Activated T-cell treated with anti-CD3 and anti-CD28 coated beads for 48 hours (primary cell): ENCODE measurements around the gene SPIB.
"Not testable (repeated sequence)": the region's sequence is repeated elsewhere in the genome, so short reads cannot be mapped to it uniquely, and the experiment has no call there.

ENCODE experiments used
- DNase-seq: peaks from one replicate; pipeline ENCODE4 v3.0.0-alpha.2; 2020; ENCODE audit warnings: low read depth

SPIB gene

DNA sequence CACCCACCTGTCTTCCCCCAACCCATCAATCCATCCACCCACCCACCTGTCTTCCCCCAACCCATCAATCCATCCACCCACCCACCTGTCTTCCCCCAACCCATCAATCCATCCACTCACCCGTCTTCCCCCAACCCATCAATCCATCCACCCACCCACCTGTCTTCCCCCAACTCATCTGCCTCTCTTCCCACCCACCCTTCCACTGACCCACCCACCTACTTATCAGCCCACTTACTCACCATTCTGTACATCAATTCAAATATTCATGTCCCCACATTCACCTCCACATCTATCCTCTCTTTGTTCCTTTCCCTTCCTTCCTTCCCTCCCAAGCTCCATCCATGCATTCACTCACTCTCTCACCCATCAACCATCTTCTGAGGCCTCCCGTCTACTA, 20.4 kb downstream of the SPIB start:
- DNase-seq: not testable (repeated sequence)

DNA sequence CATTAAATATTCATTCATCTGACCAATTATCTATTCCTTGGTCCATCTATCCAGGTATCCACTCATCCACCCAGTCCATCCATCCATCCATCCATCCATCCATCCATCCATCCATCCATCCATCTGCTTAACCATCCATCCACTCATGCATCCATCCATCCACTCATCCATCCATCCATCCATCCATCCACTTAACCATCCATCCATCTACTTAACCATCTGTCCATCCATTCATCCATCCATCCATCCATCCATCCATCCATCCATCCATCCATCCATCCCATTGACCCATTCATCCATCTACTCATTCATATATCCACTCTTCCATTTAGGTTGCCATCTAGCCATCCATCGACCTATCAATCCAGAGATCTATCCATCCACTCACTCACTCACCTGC, 25.3 kb downstream of the SPIB start:
- DNase-seq: no peak

DNA sequence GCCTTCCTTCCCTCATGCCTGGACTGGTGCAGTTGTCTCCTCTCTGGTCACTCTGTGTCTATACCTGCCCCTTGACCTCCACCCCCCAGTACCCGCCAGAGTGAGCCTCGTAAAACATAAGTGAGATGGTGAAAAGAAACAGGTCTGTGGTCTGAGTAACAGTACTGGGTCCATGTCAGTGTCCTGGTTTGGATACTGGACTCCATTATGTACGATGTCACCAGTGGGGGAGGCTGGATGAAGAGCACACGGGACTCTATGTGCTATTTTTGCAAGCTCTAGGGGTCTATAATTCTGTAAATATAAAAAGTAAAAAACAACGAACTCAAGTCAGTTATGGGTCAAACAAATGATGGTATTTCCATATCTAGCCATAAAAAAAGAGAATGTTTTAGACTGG, 28.3 kb downstream of the SPIB start:
- DNase-seq: no peak

DNA sequence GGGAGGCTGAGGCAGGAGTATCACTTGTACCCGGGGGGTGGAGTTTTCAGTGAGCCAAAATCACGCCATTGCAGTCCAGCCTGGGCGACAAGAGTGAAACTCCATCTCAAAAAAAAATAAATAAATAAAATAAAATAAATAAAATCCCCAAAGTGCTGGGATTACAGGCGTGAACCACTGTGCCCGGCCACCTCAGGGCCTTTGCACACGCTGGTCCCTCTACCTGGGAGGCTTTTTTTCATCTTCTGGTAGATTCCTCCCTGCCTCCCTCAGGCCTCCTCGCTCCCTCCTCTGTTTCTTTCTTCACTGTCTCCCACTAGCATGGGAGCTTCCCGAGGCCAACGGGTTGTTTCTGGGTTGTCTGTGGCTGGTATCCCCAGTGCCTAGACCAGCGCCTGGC, 29.0 kb downstream of the SPIB start:
- no peak for DNase-seq

DNA sequence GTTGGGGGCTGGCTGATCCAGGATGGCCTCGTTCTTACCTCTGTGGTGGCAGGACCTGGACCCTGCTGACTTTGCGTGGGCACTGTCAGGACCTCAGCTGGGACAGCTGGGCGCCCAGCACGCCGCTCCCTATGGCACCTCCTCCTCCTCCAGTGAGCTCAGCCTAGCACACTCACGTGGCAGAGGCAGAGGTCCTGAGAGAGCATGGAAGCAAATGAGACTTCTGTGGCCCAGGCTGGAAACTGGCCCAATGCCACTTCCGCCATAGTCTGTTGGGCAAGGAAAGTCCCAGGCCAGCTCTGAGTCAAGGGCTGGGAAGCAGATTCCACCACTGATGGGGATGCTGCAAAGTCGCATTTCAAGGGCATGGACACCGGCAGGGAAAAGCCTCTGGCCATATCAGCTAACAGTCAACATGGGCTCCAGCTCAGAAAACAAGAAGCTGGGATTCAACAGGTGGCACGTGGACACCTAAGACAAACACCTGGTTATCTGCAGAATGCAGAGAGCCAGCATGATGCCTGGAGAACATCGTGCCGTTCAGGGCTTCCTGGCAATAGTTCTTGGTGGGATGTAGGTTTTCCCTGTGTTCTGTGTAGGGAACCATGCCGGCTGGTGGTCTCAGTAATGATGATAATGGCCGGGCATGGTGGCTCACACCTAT, 30.6 kb downstream of the SPIB start:
- no peak for DNase-seq

DNA sequence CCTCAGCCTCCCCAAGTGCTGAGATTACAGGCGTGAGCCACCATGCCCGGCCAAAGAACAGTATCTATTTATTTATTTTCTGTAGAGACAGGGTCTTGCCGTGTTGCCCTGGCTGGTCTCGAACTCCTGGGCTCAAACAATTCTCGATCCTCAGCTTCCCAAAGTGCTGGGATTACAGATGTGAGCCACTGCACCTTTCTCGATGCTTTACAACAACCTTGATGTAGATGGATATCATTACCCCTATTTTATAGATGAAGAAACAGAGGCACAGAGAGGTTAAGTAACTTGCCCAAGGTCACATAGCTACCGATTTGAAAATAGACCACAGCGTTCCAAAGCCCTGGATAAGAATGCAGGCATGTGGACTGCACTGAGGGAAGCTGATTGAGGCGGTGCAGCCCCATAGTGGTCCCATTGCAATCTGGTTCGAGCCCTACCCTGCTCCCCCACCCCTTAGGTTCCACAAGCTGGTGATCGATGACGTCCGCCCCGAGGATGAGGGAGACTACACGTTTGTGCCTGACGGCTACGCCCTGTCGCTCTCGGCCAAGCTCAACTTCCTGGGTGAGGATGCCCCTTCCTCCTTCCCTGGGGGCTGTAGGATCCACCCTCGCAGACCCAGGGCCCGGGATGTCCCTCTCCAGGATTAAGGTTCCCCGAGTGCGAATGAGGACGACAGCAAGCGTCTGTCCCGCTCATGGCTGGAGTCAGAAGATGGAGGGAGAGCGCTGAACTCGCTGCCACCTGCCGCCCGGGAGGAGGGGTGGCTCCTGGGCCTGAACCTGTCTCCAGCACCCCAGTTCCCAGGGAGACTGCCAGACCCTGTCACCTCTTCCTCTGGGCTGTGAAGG, 31.9 kb downstream of the SPIB start:
- DNase-seq: no peak

DNA sequence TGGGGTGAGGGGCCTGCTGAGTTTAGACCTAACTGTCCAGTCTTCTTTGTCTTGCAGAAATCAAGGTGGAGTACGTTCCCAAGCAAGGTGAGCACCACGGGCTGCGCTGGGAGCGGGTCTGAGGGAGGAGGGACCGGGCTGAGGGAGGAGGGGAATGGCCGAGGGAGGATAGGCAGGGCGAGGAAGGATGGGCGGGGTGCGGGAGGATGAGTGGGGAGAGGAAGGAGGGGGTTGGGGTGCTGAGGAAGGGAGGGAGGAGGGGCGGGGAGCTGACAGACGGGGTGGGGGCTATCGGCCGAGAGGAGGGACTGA, 32.4 kb downstream of the SPIB start:
- no peak for DNase-seq

DNA sequence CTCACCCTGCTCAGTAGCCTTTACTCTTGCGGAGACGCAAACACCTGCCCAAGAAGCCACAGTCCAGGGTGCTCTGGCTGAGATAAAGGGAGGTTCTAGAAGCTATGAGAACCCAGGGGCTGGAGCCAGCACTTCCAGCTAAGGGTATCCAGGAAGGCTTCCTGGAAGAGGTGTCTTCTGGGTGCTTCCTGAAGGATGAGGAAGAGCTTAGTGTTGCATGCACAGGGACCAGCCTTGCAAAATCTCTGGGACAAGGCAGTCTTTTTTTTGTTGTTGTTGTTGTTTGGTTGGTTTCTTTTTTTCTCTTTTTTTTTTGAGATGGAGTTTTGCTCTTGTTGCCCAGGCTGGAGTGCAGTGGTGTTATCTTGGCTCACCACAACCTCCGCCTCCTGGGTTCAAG, 34.5 kb downstream of the SPIB start:
- DNase-seq: no peak

DNA sequence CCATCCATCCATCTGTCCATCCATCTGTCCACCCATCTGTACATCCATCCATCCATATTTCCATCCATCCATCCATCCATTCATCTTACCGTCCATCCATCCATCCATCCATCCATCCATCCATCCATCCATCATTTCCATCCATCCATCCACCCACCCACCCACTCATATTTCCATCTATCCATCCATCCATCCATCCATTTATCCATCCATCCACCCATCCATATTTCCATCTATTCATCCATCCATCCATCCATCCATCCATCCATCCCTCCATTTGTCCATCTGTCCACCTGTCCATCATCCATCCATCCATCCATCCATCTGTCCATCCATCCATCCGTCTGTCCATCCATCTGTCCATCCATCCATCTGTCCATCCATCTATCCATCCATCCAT, 37.3 kb downstream of the SPIB start:
- DNase-seq: no peak

DNA sequence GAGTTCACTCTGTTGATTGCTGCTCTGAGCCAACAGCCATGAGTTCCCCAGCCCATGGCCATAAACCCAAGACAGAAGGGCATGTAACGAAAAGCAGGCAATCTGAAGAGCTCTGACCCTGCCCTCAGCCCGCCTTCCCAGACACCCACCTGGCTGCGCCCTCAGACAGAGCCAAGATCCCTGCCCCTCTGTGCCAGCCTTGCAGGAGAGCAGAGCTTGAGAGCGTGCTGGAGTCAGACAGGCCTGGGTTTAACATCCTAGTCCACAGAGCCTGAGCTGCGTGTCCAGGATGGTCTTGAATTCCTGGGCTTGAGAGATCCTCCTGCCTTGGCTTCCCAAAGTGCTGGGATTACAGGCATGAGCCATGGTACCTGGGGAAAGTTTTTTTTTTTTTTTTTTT, 38.6 kb downstream of the SPIB start:
- DNase-seq: no peak

DNA sequence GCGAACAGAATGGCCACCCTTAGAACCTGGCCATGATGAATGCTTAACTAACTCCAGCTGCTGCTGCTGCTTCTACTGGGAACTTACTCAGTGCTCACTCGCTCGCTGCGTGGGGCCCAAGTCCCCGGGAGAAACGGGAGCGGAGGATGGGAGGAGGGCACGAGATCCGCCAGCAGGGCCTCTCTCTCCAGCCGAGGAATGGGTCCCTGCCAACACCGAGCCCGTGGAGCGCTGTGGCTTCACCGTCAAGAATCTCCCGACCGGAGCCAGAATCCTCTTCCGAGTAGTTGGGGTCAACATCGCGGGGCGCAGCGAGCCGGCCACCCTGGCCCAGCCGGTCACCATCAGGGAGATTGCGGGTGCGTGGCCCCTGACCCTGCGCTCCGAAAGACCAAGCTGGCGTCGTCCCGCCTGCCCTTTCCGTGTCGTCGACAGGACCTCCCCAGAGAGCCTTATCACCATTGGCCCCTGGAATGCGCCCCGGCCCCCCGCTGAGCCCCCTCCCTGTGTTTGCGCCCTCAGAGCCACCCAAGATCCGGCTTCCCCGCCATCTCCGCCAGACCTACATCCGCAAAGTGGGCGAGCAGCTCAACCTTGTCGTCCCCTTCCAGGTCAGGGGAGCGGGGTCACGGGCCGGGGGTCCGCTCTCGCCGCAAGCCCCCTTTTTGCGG, 39.8 kb downstream of the SPIB start:
- DNase-seq: no peak

DNA sequence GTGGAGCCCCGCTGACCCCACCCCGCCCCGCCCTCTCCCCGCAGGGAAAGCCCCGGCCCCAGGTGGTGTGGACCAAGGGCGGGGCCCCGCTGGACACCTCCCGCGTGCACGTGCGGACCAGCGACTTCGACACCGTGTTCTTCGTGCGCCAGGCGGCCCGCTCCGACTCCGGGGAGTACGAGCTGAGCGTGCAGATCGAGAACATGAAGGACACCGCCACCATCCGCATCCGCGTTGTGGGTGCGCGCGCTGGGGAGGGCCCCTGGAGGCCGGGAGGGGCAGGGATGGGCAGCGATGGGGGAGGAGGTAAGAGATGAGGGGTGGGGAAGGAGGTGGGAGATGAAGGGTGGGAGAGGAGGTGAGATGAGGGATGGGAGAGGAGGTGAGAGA, 40.3 kb downstream of the SPIB start:
- DNase-seq: no peak

DNA sequence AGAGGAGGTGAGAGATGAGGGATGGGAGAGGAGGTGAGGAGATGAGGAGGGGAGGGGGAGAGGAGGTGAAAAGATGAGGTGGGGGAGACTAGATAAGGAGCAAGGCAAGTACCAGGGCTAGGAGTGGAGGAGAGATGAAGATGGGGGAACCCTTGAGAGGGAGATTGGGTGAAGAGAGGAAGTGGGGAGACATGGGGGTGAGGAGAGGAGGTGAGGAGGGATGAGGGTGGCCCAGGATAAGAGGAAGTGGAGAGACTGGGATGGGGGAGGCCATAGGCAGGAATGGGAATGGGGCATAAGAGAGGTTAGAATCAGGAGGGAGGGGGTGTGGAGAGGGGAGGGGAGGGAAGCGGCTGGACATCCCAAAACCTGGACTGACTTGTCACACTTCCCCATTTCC, 40.9 kb downstream of the SPIB start:
- DNase-seq: no peak

DNA sequence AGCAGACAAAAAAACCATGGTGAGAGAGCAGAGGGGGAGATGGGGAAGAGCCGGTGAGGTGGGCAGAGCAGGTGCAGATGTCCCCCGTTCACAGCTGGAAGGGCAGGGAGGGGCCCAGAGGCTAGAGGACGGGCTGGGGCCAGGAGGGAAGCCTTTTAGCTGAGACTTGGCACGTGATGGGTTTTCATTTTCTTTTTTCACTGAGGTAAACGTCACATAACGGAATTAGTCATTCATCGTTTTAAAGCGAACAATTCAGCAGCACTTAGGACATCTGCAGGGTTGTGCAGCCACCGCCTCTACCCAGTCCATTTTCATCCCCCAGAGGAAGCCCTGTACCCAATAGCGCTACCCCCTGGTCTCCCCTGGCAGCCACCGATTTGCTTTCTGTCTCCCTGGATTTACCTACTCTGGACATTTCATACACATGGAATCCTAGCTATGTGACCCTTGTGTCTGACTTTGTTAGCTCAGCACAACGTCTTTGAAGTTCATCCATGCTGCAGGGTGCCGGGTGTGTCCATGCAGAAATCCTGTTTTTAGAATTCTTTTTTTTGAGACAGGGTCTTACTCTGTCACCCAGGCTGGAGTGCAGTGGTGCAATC, 41.5 kb downstream of the SPIB start:
- no peak for DNase-seq

DNA sequence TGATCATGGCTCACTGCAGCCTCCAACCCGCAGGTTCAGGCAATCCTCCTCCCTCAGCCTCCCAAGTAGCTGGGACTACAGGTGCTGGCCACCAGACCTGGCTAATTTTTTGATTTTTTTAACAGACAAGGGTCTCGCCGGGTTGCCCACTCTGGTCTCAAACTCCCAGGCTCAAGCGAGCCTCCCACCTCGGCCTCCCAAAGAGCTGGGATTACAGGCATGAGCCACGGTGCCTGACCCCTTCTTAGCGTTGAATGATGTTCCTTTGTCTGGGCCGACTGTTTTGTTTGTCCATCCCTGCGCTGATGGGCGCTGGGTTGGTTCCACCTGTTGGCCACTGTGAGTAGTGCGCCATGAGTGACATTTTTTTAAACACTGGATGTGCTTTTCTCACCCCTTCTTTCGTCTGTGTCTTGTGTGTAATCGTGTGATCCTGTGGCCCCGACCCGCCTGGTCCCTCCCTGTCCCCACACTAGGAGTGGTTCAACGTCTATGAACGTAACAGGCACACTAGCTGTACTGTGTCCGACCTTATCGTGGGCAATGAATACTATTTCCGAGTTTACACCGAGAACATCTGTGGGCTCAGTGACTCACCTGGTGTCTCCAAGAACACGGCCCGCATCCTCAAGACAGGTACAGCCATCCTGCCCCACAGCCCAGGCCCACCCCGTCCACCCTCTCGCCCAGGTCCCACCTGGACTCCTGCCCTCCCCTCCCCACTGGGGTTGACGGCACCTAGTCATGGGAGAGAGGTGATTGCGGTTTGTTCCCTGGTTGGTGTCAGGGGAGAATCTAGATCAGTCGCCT, 42.5 kb downstream of the SPIB start:
- peak; percentile 50 for DNase-seq

DNA sequence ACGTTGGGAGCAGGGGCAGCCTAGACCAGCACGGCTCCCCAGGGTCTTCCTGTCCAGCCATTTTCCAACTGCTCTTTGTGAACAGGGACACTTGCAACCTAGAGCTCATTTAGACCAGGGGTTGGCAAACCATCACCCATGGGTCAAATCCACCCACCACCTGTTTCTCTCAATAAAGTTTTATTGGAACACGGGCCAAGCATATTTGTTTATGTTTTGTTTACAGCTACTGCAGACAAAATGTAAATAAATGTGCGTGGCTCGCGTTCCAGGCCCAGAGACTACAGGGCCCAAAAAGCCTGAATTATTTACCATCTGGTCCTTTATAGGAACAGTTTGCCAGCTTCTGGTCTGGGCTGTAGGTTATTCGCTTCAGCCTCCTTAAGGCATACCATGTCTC, 44.2 kb downstream of the SPIB start:
- no peak for DNase-seq

DNA sequence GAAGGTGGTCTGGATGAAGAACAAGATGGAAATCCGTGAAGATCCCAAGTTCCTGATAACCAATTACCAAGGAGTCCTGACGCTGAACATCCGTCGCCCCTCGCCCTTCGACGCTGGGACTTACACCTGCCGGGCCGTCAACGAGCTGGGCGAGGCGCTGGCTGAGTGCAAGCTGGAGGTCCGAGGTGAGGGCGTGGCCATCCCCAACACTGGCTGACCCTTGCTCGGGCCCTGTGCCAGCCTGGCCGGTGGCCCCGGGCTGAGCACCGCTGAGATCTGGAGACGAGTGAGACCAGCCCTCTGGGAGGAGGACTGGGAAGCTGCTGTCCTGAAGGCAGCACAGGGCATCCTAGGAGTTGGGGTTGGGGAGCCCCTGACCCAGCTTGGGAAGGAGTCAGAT, 45.6 kb downstream of the SPIB start:
- DNase-seq: no peak

DNA sequence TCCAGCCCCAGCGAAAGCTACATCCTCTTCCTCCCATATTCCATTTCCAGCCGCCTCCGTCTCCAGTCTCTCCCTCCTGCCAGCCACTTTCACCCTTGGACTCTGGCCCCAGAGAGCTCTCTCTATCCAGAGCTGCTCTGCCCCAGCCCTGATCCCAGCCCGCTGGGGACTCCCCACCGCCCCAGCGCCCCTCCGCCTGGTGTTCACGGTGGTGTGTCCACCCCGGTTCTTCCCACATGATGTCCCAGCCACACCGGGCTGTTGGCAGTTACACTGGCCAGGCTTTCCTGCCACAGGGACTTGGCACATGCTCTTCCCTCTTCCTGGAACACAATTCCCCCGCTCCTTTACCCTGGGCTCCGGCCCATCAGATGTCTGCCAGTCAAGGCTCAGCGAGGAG, 46.3 kb downstream of the SPIB start:
- no peak for DNase-seq

DNA sequence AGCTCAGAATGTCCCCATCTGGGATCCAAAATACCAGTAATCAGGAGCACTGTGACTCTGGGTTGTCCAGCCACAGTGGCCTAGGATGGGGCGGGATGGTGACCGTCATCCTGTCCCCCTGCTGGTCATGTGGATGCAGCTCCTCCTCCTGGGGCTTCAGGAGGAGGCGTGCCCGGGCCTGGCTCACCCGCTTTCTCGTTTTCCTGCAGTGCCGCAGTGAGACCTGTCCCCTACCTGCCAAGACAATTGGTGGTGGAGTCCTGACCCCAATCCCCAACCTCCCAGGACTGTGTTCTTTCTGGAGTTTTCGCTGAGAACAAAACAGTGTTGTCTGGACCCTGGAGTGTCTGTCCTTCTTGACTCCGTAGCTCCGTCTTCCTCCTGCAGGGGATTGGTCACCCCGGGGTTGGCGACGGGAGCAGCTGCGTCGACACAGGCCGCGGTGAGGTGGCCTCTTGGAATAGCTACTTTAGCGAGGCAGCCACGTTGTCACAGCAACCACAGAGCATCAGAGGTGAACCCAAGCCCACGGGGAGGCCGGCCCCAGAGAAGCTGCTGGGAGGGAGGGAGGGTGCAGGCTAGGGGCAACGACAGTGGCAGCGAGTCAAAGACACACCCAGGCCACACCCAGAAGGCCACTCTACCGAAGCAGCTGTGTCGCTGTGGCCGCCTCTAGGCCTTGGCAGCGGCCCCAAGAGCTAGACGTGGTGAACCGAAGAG, 47.4 kb downstream of the SPIB start:
- no peak for DNase-seq

DNA sequence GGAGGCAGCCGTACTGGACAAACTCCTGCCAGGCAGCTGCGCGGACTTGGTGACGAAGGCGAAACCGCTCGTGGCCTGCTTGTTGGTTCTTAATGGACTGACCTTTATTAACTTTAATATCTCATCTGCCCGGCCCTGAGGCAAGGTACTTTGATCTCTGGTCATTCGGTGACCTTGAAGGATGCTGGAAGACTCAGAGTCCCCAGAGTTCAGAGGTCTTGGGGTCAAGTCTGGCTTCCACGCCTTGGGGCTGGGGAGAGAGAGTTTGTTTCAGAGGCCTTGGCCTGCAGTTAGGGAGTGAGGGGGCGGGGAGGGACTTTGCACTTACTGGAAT, 47.9 kb downstream of the SPIB start:
- DNase-seq: no peak

DNA sequence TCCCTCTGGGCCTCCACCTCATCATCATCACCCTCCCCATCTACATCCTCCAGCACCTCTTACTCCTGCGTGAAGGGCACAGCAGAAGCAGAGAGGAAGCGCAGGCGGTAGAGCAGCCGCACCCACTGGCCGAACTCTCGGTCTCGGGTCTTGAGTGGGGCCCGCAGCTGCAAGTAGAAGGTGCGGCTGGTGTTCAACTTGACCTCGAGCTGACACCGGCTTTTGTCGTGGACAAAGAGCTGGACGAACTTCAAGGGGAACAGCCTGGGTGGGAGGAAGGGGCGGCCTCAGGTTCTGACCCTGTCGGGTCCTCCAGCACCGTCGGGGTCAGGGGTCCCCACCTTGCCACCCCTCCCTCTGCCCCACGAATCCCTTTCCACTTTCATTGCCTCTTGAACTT, 48.8 kb downstream of the SPIB start:
- DNase-seq: no peak

DNA sequence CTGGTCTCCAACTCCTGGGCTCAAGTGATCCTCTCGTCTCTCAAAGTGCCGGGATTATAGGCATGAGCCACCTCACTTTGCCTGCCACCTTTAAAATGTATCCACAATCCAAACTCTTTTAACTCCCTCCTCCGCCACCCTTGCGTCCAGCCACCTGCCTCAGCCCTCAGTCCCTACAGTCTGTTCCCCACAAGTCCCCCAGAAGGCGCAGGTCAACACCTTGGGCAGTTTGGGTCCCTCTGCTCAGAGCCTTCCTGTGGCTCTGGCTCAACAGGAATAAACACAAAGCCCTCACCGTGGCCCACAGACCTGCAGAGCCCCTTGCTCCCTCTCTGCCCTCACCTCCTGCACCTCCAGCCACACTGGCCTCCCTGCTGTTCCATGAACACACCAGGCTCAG, 50.1 kb downstream of the SPIB start:
- DNase-seq: no peak
